GM18508 (cell line): ENCODE data around the gene NT5C1B.

Experiments used
- ATAC-seq: cut with Tn5 transposase; IDR thresholded peaks from one replicate; pipeline ENCODE4 v1.9.1; 2021; ENCODE audit warnings: moderate number of reproducible peaks; ENCODE audit not compliant: insufficient read depth, unreplicated experiment

The NT5C1B gene

GRCh38 chr2:18519914-18520450 is 69.4 kb downstream of the NT5C1B start:
- ATAC-seq = no peak

DNA sequence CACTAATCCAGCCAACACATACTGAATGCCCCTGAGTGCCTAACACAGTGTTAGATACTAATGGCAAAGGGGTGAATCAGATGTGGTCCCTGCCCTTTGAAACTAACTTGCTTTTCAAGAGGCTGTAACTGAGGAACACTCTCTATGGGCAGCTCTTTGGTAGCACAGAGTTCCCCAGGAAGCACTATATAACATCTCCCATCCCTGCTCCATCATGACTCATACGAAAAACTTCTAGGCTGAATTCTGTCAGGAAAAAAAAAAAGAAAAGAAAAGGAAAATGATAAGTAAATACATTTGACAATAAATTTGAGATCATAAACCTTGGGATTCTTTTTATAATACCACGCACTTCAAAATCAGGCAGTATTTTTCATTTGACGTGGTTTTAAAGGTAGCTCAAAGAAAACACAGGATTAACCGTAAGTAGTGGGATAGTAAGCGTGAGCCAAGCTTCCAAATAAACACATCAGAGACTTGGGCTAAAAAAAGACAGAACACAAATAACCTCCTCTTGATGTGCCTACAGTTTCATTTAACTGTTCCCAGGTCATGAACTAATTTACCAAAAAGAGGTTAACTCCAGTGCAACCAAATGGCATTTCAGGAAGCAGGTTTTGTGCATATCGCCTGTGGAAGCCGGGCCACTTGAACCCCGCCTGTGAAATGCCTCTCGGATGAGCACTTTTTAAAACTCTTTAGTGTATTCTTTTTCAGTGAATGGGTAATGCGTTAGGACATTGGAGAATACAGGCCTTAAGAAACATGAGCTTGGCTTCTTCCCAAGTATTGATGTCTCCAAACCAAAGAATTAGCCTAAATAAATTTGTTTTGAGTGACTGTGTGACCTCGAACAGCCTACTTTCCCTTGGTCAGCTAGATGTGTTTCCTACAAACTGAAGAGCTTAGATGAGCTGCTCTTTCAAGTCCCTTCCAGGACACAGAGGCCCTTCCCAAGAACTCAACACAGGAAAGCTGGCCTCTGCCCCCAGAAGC is 71.0 kb downstream of the NT5C1B start:
- no peak for ATAC-seq

DNA sequence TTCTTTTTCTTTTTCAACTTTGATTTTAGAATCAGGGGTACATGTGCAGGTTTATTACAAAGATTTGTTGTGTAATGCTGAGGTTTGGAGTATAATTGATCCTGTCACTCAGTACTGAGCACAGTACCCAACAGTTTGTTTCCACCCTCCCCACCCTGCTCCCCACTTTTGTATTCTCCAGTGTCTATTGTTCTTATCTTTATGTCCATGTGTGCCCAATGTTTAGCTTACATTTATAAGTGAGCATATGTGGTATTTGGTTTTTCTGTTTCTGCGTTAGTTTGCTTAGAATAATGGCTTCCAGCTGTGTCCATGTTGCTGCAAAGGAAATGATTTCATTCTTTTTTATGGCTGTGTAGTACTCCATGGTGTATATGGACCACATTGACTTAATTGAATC is 72.0 kb downstream of the NT5C1B start:
- no peak for ATAC-seq

DNA sequence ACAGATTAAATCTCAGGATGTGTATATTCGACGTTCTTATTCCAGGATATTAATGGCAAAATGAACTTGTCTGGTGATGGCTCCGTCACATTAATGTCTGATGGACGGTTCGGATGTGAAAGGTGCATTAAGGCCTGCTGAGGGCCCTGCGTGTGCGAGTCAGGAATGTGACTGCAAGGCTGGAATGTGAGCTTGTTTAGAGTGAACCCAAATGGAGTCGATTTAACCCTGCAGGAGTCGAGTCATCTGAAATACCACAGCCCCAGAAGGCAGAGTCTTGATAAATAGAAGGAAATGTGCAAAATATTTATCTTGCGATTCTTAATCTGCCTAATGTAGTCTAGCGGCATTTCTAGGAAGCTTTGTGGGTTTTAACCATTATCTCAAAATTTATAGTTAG is 73.3 kb downstream of the NT5C1B start:
- no peak for ATAC-seq

GRCh38 chr2:18514526-18515461 is 74.6 kb downstream of the NT5C1B start:
- no peak for ATAC-seq
